GM23338 (cell line): ENCODE data around the gene PSPN.

Source experiments
- EZH2 ChIP-seq: fragments of 200-600 bp; sonication (generic); IDR thresholded peaks from one replicate; pipeline ENCODE4 v1.8.0; 2017; ENCODE audit warnings: antibody characterized with exemption, mild to moderate bottlenecking, low read depth; ENCODE audit not compliant: unreplicated experiment
- TF ChIP-seq, protein P1 (sequence below): fragments of 250-450 bp; sonication (Bioruptor Pico); IDR thresholded peaks from 2 replicates; pipeline ENCODE4 v1.5.0; 2020; ENCODE audit warnings: mild to moderate bottlenecking, moderate library complexity
- TF ChIP-seq, protein P2 (sequence below), 2 experiments: fragments of 200-600 bp in 1 of 2; sonication (generic) in 1 of 2; conservative IDR thresholded peaks; 2 replicates each; pipeline versions ENCODE4 v1.5.1 to v1.6.1; 2016 to 2017; ENCODE audit warnings: antibody characterized with exemption in 2 of 2, low read depth in 2 of 2, mild to moderate bottlenecking in 2 of 2, moderate library complexity in 1 of 2

DNA sequence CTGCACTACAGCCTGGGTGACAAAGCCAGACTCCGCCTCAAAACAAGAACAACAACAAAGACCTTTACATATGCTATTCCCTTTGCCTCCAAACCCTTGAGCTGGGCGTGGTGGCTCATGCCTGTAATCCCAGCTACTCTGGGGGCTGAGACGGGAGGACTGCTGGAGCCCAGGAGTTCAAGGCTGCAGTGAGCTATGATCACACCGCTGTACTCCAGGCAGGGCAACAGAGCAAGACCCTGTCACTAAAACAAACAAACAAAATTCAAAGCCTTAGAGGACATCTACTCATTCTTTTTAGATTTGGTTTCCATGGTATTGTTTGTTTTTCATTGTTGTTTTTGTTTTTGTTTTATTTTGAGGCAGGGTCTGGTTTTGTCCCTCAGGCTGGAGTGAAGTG is 50.1 kb downstream of the PSPN start:
- TF ChIP-seq, protein P1, sequence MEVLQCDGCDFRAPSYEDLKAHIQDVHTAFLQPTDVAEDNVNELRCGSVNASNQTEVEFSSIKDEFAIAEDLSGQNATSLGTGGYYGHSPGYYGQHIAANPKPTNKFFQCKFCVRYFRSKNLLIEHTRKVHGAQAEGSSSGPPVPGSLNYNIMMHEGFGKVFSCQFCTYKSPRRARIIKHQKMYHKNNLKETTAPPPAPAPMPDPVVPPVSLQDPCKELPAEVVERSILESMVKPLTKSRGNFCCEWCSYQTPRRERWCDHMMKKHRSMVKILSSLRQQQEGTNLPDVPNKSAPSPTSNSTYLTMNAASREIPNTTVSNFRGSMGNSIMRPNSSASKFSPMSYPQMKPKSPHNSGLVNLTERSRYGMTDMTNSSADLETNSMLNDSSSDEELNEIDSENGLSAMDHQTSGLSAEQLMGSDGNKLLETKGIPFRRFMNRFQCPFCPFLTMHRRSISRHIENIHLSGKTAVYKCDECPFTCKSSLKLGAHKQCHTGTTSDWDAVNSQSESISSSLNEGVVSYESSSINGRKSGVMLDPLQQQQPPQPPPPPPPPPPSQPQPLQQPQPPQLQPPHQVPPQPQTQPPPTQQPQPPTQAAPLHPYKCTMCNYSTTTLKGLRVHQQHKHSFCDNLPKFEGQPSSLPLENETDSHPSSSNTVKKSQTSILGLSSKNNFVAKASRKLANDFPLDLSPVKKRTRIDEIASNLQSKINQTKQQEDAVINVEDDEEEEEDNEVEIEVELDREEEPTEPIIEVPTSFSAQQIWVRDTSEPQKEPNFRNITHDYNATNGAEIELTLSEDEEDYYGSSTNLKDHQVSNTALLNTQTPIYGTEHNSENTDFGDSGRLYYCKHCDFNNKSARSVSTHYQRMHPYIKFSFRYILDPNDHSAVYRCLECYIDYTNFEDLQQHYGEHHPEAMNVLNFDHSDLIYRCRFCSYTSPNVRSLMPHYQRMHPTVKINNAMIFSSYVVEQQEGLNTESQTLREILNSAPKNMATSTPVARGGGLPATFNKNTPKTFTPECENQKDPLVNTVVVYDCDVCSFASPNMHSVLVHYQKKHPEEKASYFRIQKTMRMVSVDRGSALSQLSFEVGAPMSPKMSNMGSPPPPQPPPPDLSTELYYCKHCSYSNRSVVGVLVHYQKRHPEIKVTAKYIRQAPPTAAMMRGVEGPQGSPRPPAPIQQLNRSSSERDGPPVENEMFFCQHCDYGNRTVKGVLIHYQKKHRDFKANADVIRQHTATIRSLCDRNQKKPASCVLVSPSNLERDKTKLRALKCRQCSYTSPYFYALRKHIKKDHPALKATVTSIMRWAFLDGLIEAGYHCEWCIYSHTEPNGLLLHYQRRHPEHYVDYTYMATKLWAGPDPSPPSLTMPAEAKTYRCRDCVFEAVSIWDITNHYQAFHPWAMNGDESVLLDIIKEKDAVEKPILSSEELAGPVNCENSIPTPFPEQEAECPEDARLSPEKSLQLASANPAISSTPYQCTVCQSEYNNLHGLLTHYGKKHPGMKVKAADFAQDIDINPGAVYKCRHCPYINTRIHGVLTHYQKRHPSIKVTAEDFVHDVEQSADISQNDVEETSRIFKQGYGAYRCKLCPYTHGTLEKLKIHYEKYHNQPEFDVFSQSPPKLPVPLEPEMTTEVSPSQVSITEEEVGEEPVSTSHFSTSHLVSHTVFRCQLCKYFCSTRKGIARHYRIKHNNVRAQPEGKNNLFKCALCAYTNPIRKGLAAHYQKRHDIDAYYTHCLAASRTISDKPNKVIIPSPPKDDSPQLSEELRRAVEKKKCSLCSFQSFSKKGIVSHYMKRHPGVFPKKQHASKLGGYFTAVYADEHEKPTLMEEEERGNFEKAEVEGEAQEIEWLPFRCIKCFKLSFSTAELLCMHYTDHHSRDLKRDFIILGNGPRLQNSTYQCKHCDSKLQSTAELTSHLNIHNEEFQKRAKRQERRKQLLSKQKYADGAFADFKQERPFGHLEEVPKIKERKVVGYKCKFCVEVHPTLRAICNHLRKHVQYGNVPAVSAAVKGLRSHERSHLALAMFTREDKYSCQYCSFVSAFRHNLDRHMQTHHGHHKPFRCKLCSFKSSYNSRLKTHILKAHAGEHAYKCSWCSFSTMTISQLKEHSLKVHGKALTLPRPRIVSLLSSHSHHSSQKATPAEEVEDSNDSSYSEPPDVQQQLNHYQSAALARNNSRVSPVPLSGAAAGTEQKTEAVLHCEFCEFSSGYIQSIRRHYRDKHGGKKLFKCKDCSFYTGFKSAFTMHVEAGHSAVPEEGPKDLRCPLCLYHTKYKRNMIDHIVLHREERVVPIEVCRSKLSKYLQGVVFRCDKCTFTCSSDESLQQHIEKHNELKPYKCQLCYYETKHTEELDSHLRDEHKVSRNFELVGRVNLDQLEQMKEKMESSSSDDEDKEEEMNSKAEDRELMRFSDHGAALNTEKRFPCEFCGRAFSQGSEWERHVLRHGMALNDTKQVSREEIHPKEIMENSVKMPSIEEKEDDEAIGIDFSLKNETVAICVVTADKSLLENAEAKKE (CRISPR knock-in tag), result no peak
- TF ChIP-seq, protein P2, sequence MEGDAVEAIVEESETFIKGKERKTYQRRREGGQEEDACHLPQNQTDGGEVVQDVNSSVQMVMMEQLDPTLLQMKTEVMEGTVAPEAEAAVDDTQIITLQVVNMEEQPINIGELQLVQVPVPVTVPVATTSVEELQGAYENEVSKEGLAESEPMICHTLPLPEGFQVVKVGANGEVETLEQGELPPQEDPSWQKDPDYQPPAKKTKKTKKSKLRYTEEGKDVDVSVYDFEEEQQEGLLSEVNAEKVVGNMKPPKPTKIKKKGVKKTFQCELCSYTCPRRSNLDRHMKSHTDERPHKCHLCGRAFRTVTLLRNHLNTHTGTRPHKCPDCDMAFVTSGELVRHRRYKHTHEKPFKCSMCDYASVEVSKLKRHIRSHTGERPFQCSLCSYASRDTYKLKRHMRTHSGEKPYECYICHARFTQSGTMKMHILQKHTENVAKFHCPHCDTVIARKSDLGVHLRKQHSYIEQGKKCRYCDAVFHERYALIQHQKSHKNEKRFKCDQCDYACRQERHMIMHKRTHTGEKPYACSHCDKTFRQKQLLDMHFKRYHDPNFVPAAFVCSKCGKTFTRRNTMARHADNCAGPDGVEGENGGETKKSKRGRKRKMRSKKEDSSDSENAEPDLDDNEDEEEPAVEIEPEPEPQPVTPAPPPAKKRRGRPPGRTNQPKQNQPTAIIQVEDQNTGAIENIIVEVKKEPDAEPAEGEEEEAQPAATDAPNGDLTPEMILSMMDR (conservative IDR thresholded peaks at IDR 0.05; ENCODE audit: low read depth in 2 of 2), result no peak
- TF ChIP-seq EZH2, result no peak
